HUES6 (cell line): ENCODE measurements around the gene EMID1.

ENCODE experiments used
- H3K27ac ChIP-seq: 2 replicates; pipeline ENCODE4 v1.7.0; 2013; ENCODE audit warnings: low read depth, mild to moderate bottlenecking, low read length, inconsistent platforms
- H3K27me3 ChIP-seq: 2 replicates; pipeline ENCODE4 v1.6.1; 2013; ENCODE audit warnings: low read length; ENCODE audit not compliant: control insufficient read depth, insufficient read depth
- H3K36me3 ChIP-seq: 2 replicates; pipeline ENCODE4 v1.6.1; 2013; ENCODE audit warnings: low read length; ENCODE audit not compliant: control insufficient read depth, insufficient read depth
- H3K4me1 ChIP-seq: 2 replicates; pipeline ENCODE4 v1.6.1; 2013; ENCODE audit warnings: low read length; ENCODE audit not compliant: control insufficient read depth, insufficient read depth
- H3K4me3 ChIP-seq: 2 replicates; pipeline ENCODE4 v1.5.1; 2013; ENCODE audit warnings: low read depth, low read length
- H3K9ac ChIP-seq: one replicate; pipeline ENCODE4 v1.6.1; 2013; ENCODE audit warnings: mild to moderate bottlenecking, low read length
- H3K9me3 ChIP-seq: 2 replicates; pipeline ENCODE4 v1.6.1; 2013; ENCODE audit warnings: low read depth, low read length; ENCODE audit not compliant: control insufficient read depth, insufficient read depth

The EMID1 gene

GRCh38 chr22:29205594-29206371 lies at the start of gene EMID1:
Gene EMID1, plus strand, starts transcription at chr22:29205896. Its CDS starts 143 bp downstream, at chr22:29206039.
- Histone ChIP-seq H3K27me3 (no peaks in the 10 kb centered on the region), H3K9ac (peak within 1 kb of the TSS; percentile 46), H3K4me1 (peaks cover 32% of the 10 kb centered on the region; the same call in 1 of the 2 replicates), H3K4me3 (peak within 1 kb of the TSS; percentile 84), H3K36me3 (no peaks in the 10 kb centered on the region), H3K9me3 (no peaks in the 10 kb centered on the region), H3K27ac (no peak within 1 kb of the TSS)

GRCh38 chr22:29155966-29156365 lies 49.7 kb upstream of the EMID1 start:
- Histone ChIP-seq H3K27ac (no peak overlapping the region), H3K36me3 (no peaks in the 10 kb centered on the region), H3K9ac (no peak overlapping the region), H3K9me3 (no peaks in the 10 kb centered on the region), H3K4me1 (peaks cover 30% of the 10 kb centered on the region), H3K4me3 (no peak overlapping the region), H3K27me3 (no peaks in the 10 kb centered on the region)

- Histone ChIP-seq H3K27me3 (no peaks in the 10 kb centered on the region), H3K9me3 (no peaks in the 10 kb centered on the region), H3K27ac (no peak overlapping the region), H3K36me3 (no peaks in the 10 kb centered on the region), H3K9ac (no peak overlapping the region), H3K4me3 (no peak overlapping the region), H3K4me1 (peaks cover 24% of the 10 kb centered on the region)
Measured at GRCh38 chr22:29156507-29156906, 49.2 kb upstream of the EMID1 start.

- peaks cover 13% of the 10 kb centered on the region for H3K4me1 ChIP-seq
- no peaks in the 10 kb centered on the region for H3K9me3 ChIP-seq
- H3K36me3 ChIP-seq, result no peaks in the 10 kb centered on the region
- no peaks in the 10 kb centered on the region for H3K27me3 ChIP-seq
- H3K9ac ChIP-seq, result no peak overlapping the region
- H3K4me3 ChIP-seq, result no peak overlapping the region
- H3K27ac ChIP-seq, result no peak overlapping the region
Measured at GRCh38 chr22:29157759-29158535, 47.7 kb upstream of the EMID1 start.

- Histone ChIP-seq H3K27ac (no peak overlapping the region), H3K27me3 (no peaks in the 10 kb centered on the region), H3K9ac (no peak overlapping the region), H3K36me3 (no peaks in the 10 kb centered on the region), H3K4me3 (no peak overlapping the region), H3K9me3 (no peaks in the 10 kb centered on the region), H3K4me1 (peaks cover 9% of the 10 kb centered on the region)
Measured at GRCh38 chr22:29158546-29158945, 47.1 kb upstream of the EMID1 start.

- Histone ChIP-seq H3K9me3 (no peaks in the 10 kb centered on the region), H3K9ac (no peak overlapping the region), H3K36me3 (no peaks in the 10 kb centered on the region), H3K27me3 (no peaks in the 10 kb centered on the region), H3K27ac (no peak overlapping the region), H3K4me1 (no peaks in the 10 kb centered on the region), H3K4me3 (no peak overlapping the region)
Measured at GRCh38 chr22:29163808-29164207, 41.9 kb upstream of the EMID1 start.

GRCh38 chr22:29165321-29166060 lies 40.2 kb upstream of the EMID1 start:
- Histone ChIP-seq H3K27ac (no peak overlapping the region), H3K9me3 (no peaks in the 10 kb centered on the region), H3K4me3 (no peak overlapping the region), H3K36me3 (no peaks in the 10 kb centered on the region), H3K4me1 (no peaks in the 10 kb centered on the region), H3K9ac (no peak overlapping the region), H3K27me3 (no peaks in the 10 kb centered on the region)

GRCh38 chr22:29166180-29166579 lies 39.5 kb upstream of the EMID1 start:
- no peaks in the 10 kb centered on the region for H3K36me3 ChIP-seq
- no peaks in the 10 kb centered on the region for H3K27me3 ChIP-seq
- H3K27ac ChIP-seq, result no peak overlapping the region
- no peaks in the 10 kb centered on the region for H3K4me1 ChIP-seq
- H3K4me3 ChIP-seq, result no peak overlapping the region
- H3K9ac ChIP-seq, result no peak overlapping the region
- no peaks in the 10 kb centered on the region for H3K9me3 ChIP-seq

GRCh38 chr22:29167032-29167911 lies 38.4 kb upstream of the EMID1 start:
- H3K4me1 ChIP-seq, result no peaks in the 10 kb centered on the region
- no peaks in the 10 kb centered on the region for H3K27me3 ChIP-seq
- no peak overlapping the region for H3K9ac ChIP-seq
- H3K27ac ChIP-seq, result no peak overlapping the region
- no peaks in the 10 kb centered on the region for H3K9me3 ChIP-seq
- H3K4me3 ChIP-seq, result no peak overlapping the region
- H3K36me3 ChIP-seq, result no peaks in the 10 kb centered on the region

- no peaks in the 10 kb centered on the region for H3K4me1 ChIP-seq
- no peak overlapping the region for H3K27ac ChIP-seq
- no peak overlapping the region for H3K9ac ChIP-seq
- no peaks in the 10 kb centered on the region for H3K36me3 ChIP-seq
- H3K27me3 ChIP-seq, result no peaks in the 10 kb centered on the region
- H3K4me3 ChIP-seq, result no peak overlapping the region
- H3K9me3 ChIP-seq, result peaks cover 8% of the 10 kb centered on the region; the same call in 1 of the 2 replicates
Measured at GRCh38 chr22:29171721-29172120, 34.0 kb upstream of the EMID1 start.
